NCI-H2196 (cell line): ENCODE results near the gene CORT.
"Not testable (repeated sequence)": the region's sequence is repeated elsewhere in the genome, so short reads cannot be mapped to it uniquely, and the experiment has no call there.

Source experiments
- DNase-seq: peaks from one replicate; lab custom pipeline; 2025; ENCODE audit not compliant: unreplicated experiment; lab: John Stamatoyannopoulos, UW

CORT gene

GRCh38 chr1:10474309-10474612 lies 24.4 kb downstream of the CORT start:
- not testable (repeated sequence) for DNase-seq

- DNase-seq: peak; percentile 92
Measured at GRCh38 chr1:10474613-10475507, 25.0 kb downstream of the CORT start, which contains the start of gene PEX14. PEX14 (plus strand) TSS chr1:10474950; CDS start chr1:10474967, 17 bp downstream.

GRCh38 chr1:10475510-10475909 lies 25.7 kb downstream of the CORT start:
- DNase-seq: no peak

DNA sequence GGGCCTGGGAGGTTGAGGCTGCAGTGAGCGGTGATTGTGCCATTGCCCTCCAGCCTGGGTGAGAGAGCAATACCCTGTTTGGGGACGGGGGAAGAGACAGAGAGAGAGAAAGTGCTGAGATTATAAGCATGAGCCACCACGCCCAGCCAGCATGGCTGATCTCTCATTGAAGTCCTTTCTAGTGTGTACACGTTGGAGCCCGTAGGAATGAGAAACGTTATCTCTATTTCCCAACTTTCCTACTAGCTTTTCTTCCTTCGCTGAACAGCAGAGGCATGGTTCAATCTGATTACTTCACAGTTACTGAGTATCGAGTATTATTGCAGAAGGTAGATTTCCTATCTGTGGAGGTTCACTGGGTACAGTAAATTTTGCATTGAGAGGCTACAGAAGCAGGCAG lies 29.5 kb downstream of the CORT start:
- DNase-seq: no peak

DNA sequence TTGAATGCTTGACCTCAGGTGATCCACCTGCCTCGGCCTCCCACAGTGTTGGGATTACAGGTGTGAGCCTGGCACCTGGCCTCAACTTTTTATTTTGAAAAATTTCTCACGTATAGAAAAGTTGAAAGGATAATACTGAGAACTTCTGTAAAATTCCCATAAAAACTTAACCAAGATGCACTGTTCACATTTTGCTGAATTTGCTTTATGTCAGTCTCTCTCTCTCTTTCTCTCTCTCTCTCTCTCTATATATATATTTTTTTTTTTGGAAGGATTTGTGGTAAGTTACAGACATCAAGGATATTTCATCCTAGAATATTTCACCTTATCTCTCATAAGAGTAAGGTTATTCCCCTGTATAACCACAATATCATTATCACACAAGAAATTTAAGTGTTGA lies 30.8 kb downstream of the CORT start:
- DNase-seq: no peak

DNA sequence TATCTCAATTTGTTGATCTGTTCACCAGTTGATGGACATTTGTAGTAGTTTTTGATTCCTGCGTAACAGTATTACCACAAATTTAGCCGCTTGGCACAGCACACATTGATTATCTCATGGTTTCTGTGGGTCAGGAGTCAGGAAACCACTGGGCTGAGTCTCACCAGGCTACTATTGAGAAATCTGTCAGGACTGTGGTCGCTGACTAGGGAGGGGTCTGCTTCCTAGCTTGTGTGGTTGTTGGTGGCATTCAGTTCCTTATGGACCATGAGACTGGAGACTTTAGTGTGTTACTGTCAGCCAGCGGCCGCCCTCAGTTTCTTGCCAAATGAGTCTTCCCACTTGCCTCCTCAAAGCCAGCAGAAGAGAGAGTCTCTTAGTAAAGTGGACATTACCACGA lies 34.7 kb downstream of the CORT start:
- DNase-seq: no peak

GRCh38 chr1:10489291-10490055 lies 39.6 kb downstream of the CORT start:
- no peak for DNase-seq

- no peak for DNase-seq
Measured at GRCh38 chr1:10490286-10490970, 40.6 kb downstream of the CORT start.

DNA sequence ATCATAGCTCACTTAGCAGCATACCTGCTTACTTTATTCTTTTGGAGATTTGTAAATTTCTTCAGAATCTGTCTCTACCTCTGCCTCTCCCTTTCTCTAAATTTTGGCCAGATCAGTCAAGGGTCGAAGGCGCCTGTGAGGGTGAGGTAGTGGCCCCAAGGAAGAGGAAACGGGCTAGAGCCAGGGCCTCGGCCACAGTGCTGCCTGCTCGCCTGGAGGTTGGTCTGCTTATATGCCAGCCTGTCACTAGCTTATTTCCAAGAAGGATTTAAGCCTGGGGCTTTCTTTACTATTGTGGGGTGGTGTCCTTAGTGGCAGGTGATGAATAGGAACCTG lies 44.6 kb downstream of the CORT start:
- no peak for DNase-seq

GRCh38 chr1:10494754-10495474 lies 45.1 kb downstream of the CORT start:
- peak; percentile 82 for DNase-seq

DNA sequence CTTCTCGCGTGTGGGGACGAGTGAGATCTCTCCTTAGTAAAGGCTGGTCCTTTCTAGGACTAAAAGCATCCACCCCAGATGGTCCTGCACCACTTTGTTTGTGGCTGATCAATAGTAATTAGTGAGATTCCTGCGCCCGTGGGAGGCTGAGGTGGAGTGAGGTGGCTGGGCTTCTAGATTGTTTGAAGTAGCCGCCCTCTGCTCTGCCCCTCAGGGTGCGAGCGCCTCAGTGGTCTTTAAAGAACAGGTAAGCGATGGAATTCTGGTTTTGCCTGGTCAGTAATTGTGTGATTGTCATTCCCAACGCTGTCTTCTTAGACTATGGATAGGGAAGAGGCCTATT lies 45.6 kb downstream of the CORT start:
- no peak for DNase-seq

GRCh38 chr1:10495952-10496351 lies 46.1 kb downstream of the CORT start:
- no peak for DNase-seq

DNA sequence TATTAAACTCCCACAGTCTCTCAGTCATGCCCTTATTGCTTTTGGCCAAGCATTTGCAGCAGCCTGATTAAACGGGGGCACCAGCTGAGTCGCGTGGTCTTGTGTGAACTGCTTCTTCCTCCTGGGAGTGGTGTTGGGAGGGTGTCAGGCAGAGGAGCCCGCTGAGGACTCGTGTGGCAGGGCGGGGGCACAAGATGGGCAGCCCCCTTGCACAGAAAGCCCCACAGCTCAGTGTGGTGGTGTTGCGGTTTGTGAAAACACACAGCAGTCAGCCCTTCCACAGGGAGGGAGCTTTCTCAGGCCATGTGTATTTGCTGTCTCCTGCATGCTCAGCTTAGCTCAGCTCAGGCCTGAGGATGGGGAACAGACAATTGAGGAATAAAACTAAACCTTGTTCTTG lies 47.3 kb downstream of the CORT start:
- DNase-seq: no peak

DNA sequence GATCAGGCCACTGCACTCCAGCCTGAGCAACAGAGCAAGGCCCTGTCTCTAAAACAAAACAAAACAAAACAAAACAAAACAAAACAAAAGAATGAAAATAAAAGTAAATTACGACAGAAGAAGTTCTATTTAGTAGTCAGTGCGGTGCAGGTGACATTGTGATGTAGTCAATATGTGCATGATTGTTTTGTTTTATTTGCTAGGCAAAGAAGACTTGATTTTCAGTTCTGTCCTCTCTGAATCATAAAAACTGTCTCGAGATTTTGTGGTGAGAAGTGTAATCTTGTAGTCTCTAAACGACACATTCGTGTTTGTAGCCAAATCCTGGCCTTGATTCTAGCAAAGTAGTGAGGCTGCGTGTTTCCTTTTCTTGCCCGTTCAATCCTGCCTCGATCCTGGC lies 48.4 kb downstream of the CORT start:
- no peak for DNase-seq
